ENCODE data around the gene SUMF1. TPM values are rescaled to one million over a fixed set of nuclear protein-coding genes. Genes with fewer than 3 reads are reported as not detected.
A peak's percentile ranks its signal among the peaks of the same experiment; 100 is the strongest.

Gene SUMF1
- total and polyA plus RNA-seq, 2 of the 4 experiments (the other 2 are of a cell fraction) = 26.3 to 38.4 TPM

DNA sequence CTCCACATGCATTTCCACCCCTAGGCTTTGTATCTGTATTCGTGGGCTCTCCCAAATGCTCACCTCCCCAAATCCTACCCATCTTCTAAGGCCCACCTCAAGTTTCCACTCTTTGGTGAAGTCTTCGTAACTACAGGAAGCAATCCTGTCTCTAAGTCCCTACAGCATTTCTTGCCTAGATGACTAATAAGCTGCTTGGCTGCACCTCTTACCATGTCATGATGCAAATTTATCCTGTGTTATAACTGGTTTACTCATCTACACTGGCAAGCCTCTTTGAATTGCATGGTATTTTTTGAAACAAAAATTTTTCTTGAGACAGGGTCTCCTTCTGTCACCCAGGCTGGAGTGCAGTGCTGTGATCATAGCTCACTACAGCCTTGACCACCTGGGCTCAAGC is 90.6 kb downstream of the SUMF1 start:
- DNase-seq = peak; percentile 31
- no peak overlapping the region for H3K23ac ChIP-seq (ENCODE audit: low read depth, low read length)
- no peak overlapping the region for H2AK9ac ChIP-seq (replicated peaks; ENCODE audit: low read depth, low read length, poor library complexity)
- no peak overlapping the region for H3K9ac ChIP-seq (ENCODE audit: low read depth, low read length)
- dilution Hi-C loops (cut with HindIII; ENCODE audit: low sequenced_read_pairs, unreplicated experiment) = no loop called here
- no peak overlapping the region for H3K4me2 ChIP-seq (ENCODE audit: low read depth, low read length)
- no peaks in the 10 kb centered on the region for H4K20me1 ChIP-seq (ENCODE audit: insufficient read depth, low read length)
- 0 out of 2 replicates have a peak, but pooled peaks cover 2% of the 10 kb centered on the region for H3K36me3 ChIP-seq (ENCODE audit: control insufficient read depth, insufficient read depth, low read length)
- intact Hi-C loops (cut with micrococcal nuclease) = no loop called here
- TF ChIP-seq, protein P1, sequence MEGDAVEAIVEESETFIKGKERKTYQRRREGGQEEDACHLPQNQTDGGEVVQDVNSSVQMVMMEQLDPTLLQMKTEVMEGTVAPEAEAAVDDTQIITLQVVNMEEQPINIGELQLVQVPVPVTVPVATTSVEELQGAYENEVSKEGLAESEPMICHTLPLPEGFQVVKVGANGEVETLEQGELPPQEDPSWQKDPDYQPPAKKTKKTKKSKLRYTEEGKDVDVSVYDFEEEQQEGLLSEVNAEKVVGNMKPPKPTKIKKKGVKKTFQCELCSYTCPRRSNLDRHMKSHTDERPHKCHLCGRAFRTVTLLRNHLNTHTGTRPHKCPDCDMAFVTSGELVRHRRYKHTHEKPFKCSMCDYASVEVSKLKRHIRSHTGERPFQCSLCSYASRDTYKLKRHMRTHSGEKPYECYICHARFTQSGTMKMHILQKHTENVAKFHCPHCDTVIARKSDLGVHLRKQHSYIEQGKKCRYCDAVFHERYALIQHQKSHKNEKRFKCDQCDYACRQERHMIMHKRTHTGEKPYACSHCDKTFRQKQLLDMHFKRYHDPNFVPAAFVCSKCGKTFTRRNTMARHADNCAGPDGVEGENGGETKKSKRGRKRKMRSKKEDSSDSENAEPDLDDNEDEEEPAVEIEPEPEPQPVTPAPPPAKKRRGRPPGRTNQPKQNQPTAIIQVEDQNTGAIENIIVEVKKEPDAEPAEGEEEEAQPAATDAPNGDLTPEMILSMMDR (conservative IDR thresholded peaks at IDR 0.05; ENCODE audit: low read depth, low read length) = no peak
- TF ChIP-seq FOS (IDR thresholded peaks at IDR 0.05; ENCODE audit: low read depth, low read length) (no peak), RFX5 (IDR thresholded peaks at IDR 0.05; ENCODE audit: low read depth, low read length) (no peak), MXI1 (IDR thresholded peaks at IDR 0.05; ENCODE audit: borderline replicate concordance, low read depth, low read length) (no peak), BHLHE40 (IDR thresholded peaks at IDR 0.05; ENCODE audit: low read depth, low read length) (no peak), MAZ (IDR thresholded peaks at IDR 0.05; ENCODE audit: borderline replicate concordance, low read depth, low read length) (no peak), RAD21 (IDR thresholded peaks at IDR 0.05; ENCODE audit: low read length) (no peak), SMC3 (IDR thresholded peaks at IDR 0.05; ENCODE audit: low read depth, low read length) (no peak), NFE2L2 (IDR thresholded peaks at IDR 0.05; ENCODE audit: low read depth, low read length) (no peak), POLR2A (IDR thresholded peaks at IDR 0.05; ENCODE audit: low read depth, low read length) (no peak)
- TF ChIP-seq, protein P2, sequence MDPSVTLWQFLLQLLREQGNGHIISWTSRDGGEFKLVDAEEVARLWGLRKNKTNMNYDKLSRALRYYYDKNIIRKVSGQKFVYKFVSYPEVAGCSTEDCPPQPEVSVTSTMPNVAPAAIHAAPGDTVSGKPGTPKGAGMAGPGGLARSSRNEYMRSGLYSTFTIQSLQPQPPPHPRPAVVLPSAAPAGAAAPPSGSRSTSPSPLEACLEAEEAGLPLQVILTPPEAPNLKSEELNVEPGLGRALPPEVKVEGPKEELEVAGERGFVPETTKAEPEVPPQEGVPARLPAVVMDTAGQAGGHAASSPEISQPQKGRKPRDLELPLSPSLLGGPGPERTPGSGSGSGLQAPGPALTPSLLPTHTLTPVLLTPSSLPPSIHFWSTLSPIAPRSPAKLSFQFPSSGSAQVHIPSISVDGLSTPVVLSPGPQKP (IDR thresholded peaks at IDR 0.05; ENCODE audit: borderline replicate concordance, low read depth, low read length) = no peak
- TF ChIP-seq, protein P3, sequence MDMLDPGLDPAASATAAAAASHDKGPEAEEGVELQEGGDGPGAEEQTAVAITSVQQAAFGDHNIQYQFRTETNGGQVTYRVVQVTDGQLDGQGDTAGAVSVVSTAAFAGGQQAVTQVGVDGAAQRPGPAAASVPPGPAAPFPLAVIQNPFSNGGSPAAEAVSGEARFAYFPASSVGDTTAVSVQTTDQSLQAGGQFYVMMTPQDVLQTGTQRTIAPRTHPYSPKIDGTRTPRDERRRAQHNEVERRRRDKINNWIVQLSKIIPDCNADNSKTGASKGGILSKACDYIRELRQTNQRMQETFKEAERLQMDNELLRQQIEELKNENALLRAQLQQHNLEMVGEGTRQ (IDR thresholded peaks at IDR 0.05; ENCODE audit: low read depth, low read length) = no peak
- ChIA-PET POLR2A (ENCODE audit: unreplicated experiment) (no interaction called here), CTCF (no interaction called here)
- in situ Hi-C loops (cut with MboI; ENCODE audit: low sequenced_read_pairs) = no loop called here
- BruUV-seq (replicated peaks) = no TSS peak
- H3K4ac ChIP-seq (ENCODE audit: low read depth, low read length) = no peak overlapping the region
- H2BK20ac ChIP-seq (ENCODE audit: low read depth, low read length) = no peak overlapping the region
- no peak overlapping the region for H4K91ac ChIP-seq (ENCODE audit: insufficient read depth, low read depth, low read length)
- no peak overlapping the region for H2AK5ac ChIP-seq (ENCODE audit: low read depth, low read length)
- H3K56ac ChIP-seq (ENCODE audit: extremely low read depth, insufficient read depth, low read length) = no peak overlapping the region
- H3K4me1 ChIP-seq (ENCODE audit: control insufficient read depth, insufficient read depth, low read length) = no peaks in the 10 kb centered on the region
- no peak overlapping the region for H2BK15ac ChIP-seq (ENCODE audit: low read depth, low read length)
- WGBS, 2 experiments (ENCODE audit: extremely low coverage in 2 of 2, insufficient read length in 1 of 2) = 33% methylated on average over 1 of the region's 2 CpGs; no CpG with 5 or more reads in 1 of the 2 experiments
- H2BK5ac ChIP-seq (ENCODE audit: low read depth, low read length, poor library complexity, severe bottlenecking) = no peak overlapping the region
- no peak overlapping the region for H3K4me3 ChIP-seq (ENCODE audit: insufficient read depth, low read depth, low read length)
- H2AFZ ChIP-seq (replicated peaks; ENCODE audit: low read length, poor library complexity) = no peak overlapping the region
- H3K18ac ChIP-seq (ENCODE audit: low read depth, low read length) = no peak overlapping the region
- no peak overlapping the region for H3K27ac ChIP-seq (ENCODE audit: insufficient read depth, low read length)
- H2BK120ac ChIP-seq (ENCODE audit: low read depth, low read length) = no peak overlapping the region
- H4K5ac ChIP-seq (ENCODE audit: low read depth, low read length) = no peak overlapping the region
- no peak overlapping the region for H4K8ac ChIP-seq (ENCODE audit: low read depth in 2 of 2, low read length in 2 of 2)
- no peaks in the 10 kb centered on the region; the same call in 1 of the 2 replicates for H3K9me3 ChIP-seq (ENCODE audit: control insufficient read depth, insufficient read depth, low read length)
- no peaks in the 10 kb centered on the region for H3K9me1 ChIP-seq (ENCODE audit: insufficient read depth, low read length)
- H3K27me3 ChIP-seq (ENCODE audit: control insufficient read depth, insufficient read depth, low read length) = no peaks in the 10 kb centered on the region
- H3K79me1 ChIP-seq (ENCODE audit: low read depth in 1 of 2, low read length in 2 of 2) = no peaks in the 10 kb centered on the region
- no peak; the same call in 1 of the 2 replicates for ATAC-seq (ENCODE audit: low read depth)
- H3K14ac ChIP-seq (replicated peaks; ENCODE audit: low read depth, low read length) = no peak overlapping the region
